MCF 10A (cell line): ENCODE measurements around the gene LEMD2. TPM values are rescaled to one million over a fixed set of nuclear protein-coding genes. Genes with fewer than 3 reads are reported as not detected.

Experiments
- BruUV-seq: library from RNA; stranded (reverse); fragments of 400-500 nt; replicated peaks from 2 replicates; lab custom pipeline; 2021; lab: Mats Ljungman, UMichigan
- CTCF ChIA-PET: fragments of 300-600 bp; sonication (Branson Sonifier 250); formaldehyde crosslinking; extraction: SDS; loops from one replicate; lab custom pipeline; 2021; ENCODE audit warnings: antibody characterized with exemption, inconsistent platforms; lab: Yijun Ruan, JAX
- POLR2A ChIA-PET: fragments of 300-600, 350-650 bp; sonication (Branson Sonifier 250); formaldehyde crosslinking; extraction: SDS; loops from one replicate; lab custom pipeline; 2020; ENCODE audit warnings: antibody characterized with exemption, inconsistent platforms; lab: Yijun Ruan, JAX
- DNase-seq: peaks from one replicate; pipeline ENCODE4 v3.0.0-alpha.2; 2018; ENCODE audit not compliant: unreplicated experiment
- H3K27ac Mint-ChIP-seq: one replicate; pipeline ENCODE4 v1.8.0; 2022; ENCODE audit warnings: mild to moderate bottlenecking, low read depth, mixed read lengths; ENCODE audit not compliant: unreplicated experiment
- H3K27me3 Mint-ChIP-seq: one replicate; pipeline ENCODE4 v1.8.0; 2022; ENCODE audit warnings: mixed read lengths; ENCODE audit not compliant: insufficient read depth, unreplicated experiment
- H3K36me3 Mint-ChIP-seq: one replicate; pipeline ENCODE4 v1.8.0; 2022; ENCODE audit warnings: mild to moderate bottlenecking, moderate library complexity, mixed read lengths; ENCODE audit not compliant: insufficient read depth, unreplicated experiment
- H3K4me1 Mint-ChIP-seq: one replicate; pipeline ENCODE4 v1.8.0; 2022; ENCODE audit warnings: mixed read lengths; ENCODE audit not compliant: insufficient read depth, unreplicated experiment
- H3K4me3 Mint-ChIP-seq: one replicate; pipeline ENCODE4 v1.8.0; 2022; ENCODE audit warnings: mild to moderate bottlenecking, moderate library complexity, mixed read lengths; ENCODE audit not compliant: unreplicated experiment
- H3K9me3 Mint-ChIP-seq: one replicate; pipeline ENCODE4 v1.8.0; 2022; ENCODE audit warnings: mixed read lengths; ENCODE audit not compliant: unreplicated experiment
- intact Hi-C: fragments of 100-400 bp; cut with micrococcal nuclease; formaldehyde crosslinking; loops from 2 replicates; pipeline ENCODE4 v1.14.1; 2022
- total RNA-seq: library from RNA; stranded (reverse); gene quantifications from 2 replicates; pipeline ENCODE4 v1.2.3, GENCODE V29; 2022
- TF ChIP-seq, protein P1 (sequence below): fragments of 200-600 bp; IDR thresholded peaks from one replicate; pipeline ENCODE4 v1.8.0; 2022; ENCODE audit warnings: antibody characterized with exemption, mild to moderate bottlenecking; ENCODE audit not compliant: unreplicated experiment

Gene LEMD2
- total RNA-seq, 1 experiment from 2014 or later: 70.5 TPM

- BruUV-seq: no TSS peak
- Mint-ChIP-seq H3K9me3 (no peaks in the 10 kb centered on the region), H3K27me3 (peaks cover 16% of the 10 kb centered on the region), H3K36me3 (peaks cover 6% of the 10 kb centered on the region), H3K4me1 (no peaks in the 10 kb centered on the region), H3K27ac (no peak overlapping the region), H3K4me3 (no peak overlapping the region)
- ChIA-PET CTCF (interaction anchor here (0.6 to 0.9 kb wide), 2 partner anchors 40 to 132 kb away, joined by 3 read pairs; no protein-coding TSS in a partner anchor), POLR2A (interaction anchor here (1.5 kb wide), 1 partner anchor 11 kb away, joined by 3 read pairs; the partner anchor contains the start of gene LEMD2)
- intact Hi-C loops: no loop called here
- DNase-seq: no peak
- TF ChIP-seq, protein P1, sequence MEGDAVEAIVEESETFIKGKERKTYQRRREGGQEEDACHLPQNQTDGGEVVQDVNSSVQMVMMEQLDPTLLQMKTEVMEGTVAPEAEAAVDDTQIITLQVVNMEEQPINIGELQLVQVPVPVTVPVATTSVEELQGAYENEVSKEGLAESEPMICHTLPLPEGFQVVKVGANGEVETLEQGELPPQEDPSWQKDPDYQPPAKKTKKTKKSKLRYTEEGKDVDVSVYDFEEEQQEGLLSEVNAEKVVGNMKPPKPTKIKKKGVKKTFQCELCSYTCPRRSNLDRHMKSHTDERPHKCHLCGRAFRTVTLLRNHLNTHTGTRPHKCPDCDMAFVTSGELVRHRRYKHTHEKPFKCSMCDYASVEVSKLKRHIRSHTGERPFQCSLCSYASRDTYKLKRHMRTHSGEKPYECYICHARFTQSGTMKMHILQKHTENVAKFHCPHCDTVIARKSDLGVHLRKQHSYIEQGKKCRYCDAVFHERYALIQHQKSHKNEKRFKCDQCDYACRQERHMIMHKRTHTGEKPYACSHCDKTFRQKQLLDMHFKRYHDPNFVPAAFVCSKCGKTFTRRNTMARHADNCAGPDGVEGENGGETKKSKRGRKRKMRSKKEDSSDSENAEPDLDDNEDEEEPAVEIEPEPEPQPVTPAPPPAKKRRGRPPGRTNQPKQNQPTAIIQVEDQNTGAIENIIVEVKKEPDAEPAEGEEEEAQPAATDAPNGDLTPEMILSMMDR: no peak
Measured at GRCh38 chr6:33800248-33800969, 11.5 kb upstream of the LEMD2 start.

DNA sequence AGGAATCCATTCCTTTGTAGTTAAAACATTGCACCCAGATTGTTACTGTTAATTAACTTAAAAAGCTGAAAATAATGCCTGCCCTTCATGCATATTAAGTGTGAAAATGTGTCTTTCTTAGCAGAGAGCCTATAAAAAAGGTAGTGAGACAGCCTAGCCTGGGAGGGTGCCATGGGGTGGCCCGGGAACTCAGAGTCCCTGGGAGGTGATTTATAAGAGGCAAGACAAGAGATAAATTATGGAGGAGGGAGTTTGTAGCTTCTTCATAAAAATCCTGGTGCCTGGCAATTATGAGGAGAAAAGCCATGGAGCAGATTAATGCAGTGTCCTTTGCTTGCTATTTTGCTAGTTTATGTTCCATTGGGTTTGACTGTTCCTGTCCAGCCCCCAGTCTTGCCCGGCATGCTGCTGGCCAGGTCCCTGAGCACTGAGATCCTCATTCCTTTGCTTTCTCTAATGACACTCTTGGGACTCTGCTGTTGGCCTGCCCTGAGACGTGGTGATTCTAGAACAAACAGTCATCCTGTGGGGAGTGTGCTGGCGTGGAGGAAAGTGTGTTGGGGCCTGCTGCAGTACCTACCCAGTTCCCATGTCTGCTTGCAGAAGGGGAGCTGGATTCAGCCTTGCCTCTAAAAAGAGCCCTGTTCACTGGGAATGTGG is 10.7 kb upstream of the LEMD2 start:
- Mint-ChIP-seq H3K27ac (no peak overlapping the region), H3K4me1 (no peaks in the 10 kb centered on the region), H3K9me3 (no peaks in the 10 kb centered on the region), H3K36me3 (peaks cover under 1% of the 10 kb centered on the region), H3K4me3 (no peak overlapping the region), H3K27me3 (peaks cover 8% of the 10 kb centered on the region)
- BruUV-seq: no TSS peak
- CTCF ChIA-PET: interaction anchor here (0.6 to 0.7 kb wide), 3 partner anchors 131 to 371 kb away, joined by 3 read pairs; no protein-coding TSS in a partner anchor
- intact Hi-C loops: no loop called here
- no peak for DNase-seq
- TF ChIP-seq, protein P1: no peak
- POLR2A ChIA-PET: interaction anchor here (1.5 kb wide), 1 partner anchor 10 kb away, joined by 3 read pairs; the partner anchor contains the start of gene LEMD2

DNA sequence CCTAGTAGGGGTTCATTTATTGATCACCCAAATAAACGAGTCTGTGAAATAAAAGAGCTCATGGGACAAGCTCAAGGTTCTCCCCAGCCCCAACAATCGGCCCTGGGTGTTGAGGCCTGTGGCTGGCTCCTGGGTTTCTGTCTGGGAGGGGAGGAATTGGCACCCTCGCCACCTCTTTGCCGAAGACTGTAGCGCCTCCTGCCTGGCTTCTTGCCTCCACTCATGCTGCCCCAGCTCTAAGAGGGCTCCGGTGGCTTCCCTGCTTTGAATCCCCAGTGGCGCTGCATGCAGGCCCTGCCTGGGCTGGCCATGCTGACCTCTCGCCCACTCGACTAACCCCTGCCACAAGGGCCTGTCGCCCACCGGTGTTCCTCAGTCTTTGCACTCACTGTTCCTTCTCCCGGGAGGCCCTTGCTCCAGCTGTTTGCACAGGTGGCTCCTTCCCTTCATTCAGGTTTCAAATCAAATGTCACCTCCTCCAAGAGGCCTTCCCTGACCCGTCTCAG is 9.5 kb upstream of the LEMD2 start:
- DNase-seq: no peak
- H3K27me3 Mint-ChIP-seq: peaks cover 8% of the 10 kb centered on the region
- ChIA-PET CTCF (interaction anchor here (0.7 kb wide), 1 partner anchor 226 kb away, joined by 3 read pairs; no protein-coding TSS in a partner anchor), POLR2A (interaction anchor here (1.1 kb wide), 1 partner anchor 9 kb away, joined by 3 read pairs; the partner anchor contains the start of gene LEMD2)
- TF ChIP-seq, protein P1: no peak
- H3K27ac Mint-ChIP-seq: no peak overlapping the region
- H3K4me3 Mint-ChIP-seq: no peak overlapping the region
- H3K9me3 Mint-ChIP-seq: no peaks in the 10 kb centered on the region
- H3K4me1 Mint-ChIP-seq: no peaks in the 10 kb centered on the region
- no TSS peak for BruUV-seq
- H3K36me3 Mint-ChIP-seq: no peaks in the 10 kb centered on the region
- intact Hi-C loops: no loop called here
